Caco-2 (cell line): ENCODE results near the gene FTCDNL1. TPM values are rescaled to one million over a fixed set of nuclear protein-coding genes. Genes with fewer than 3 reads are reported as not detected.

Experiments
- BruUV-seq: library from RNA; stranded (reverse); fragments of 400-500 nt; replicated peaks from 2 replicates; lab custom pipeline; 2021; lab: Mats Ljungman, UMichigan
- CTCF ChIA-PET: fragments of 300-600 bp; sonication (Branson Sonifier 250); formaldehyde crosslinking; loops from one replicate; lab custom pipeline; 2022; ENCODE audit warnings: antibody characterized with exemption; lab: Charles Lee
- POLR2A ChIA-PET: fragments of 300-600 bp; sonication (Branson Sonifier 250); formaldehyde crosslinking; loops from one replicate; lab custom pipeline; 2022; ENCODE audit warnings: antibody characterized with exemption; lab: Charles Lee
- DNase-seq, 2 experiments: peaks; one replicate each; pipeline versions ENCODE4 v3.0.0 to v3.0.0-alpha.2; 2020 to 2022
- H3K27me3 ChIP-seq: replicated peaks from 2 replicates; pipeline ENCODE4 v1.6.0; 2011; ENCODE audit warnings: low read length; ENCODE audit not compliant: control insufficient read depth, insufficient read depth
- H3K36me3 ChIP-seq: 2 replicates; pipeline ENCODE4 v1.5.1; 2011; ENCODE audit warnings: low read length; ENCODE audit not compliant: control insufficient read depth, insufficient read depth
- H3K4me1 ChIP-seq: fragments of 250-450 bp; sonication (Bioruptor Pico); 2 replicates; pipeline ENCODE4 v1.5.1; 2020; ENCODE audit warnings: mild to moderate bottlenecking
- H3K4me3 ChIP-seq: 2 replicates; pipeline ENCODE4 v1.5.1; 2011; ENCODE audit warnings: low read depth, mild to moderate bottlenecking, control low read depth, low read length
- H3K9me3 ChIP-seq: fragments of 250-450 bp; sonication (Bioruptor Pico); 2 replicates; pipeline ENCODE4 v1.5.1; 2020; ENCODE audit warnings: mild to moderate bottlenecking, moderate library complexity
- H3K27ac Mint-ChIP-seq: one replicate; pipeline ENCODE4 v1.8.0; 2022; ENCODE audit warnings: mixed read lengths; ENCODE audit not compliant: unreplicated experiment
- H3K27me3 Mint-ChIP-seq: one replicate; pipeline ENCODE4 v1.8.0; 2022; ENCODE audit warnings: mixed read lengths; ENCODE audit not compliant: insufficient read depth, unreplicated experiment
- H3K36me3 Mint-ChIP-seq: one replicate; pipeline ENCODE4 v1.8.0; 2022; ENCODE audit warnings: mild to moderate bottlenecking, mixed read lengths; ENCODE audit not compliant: insufficient read depth, unreplicated experiment
- H3K4me1 Mint-ChIP-seq: one replicate; pipeline ENCODE4 v1.8.0; 2022; ENCODE audit warnings: low read depth, mixed read lengths; ENCODE audit not compliant: unreplicated experiment
- H3K4me3 Mint-ChIP-seq: one replicate; pipeline ENCODE4 v1.8.0; 2022; ENCODE audit warnings: mild to moderate bottlenecking, moderate library complexity, mixed read lengths; ENCODE audit not compliant: unreplicated experiment
- H3K9me3 Mint-ChIP-seq: one replicate; pipeline ENCODE4 v1.8.0; 2022; ENCODE audit warnings: mixed read lengths; ENCODE audit not compliant: unreplicated experiment
- intact Hi-C: fragments of 100-400 bp; cut with micrococcal nuclease; formaldehyde crosslinking; loops from one replicate; pipeline ENCODE4 v1.10.0; 2022; ENCODE audit not compliant: unreplicated experiment
- total RNA-seq: library from RNA; stranded (reverse); gene quantifications from 2 replicates; pipeline ENCODE4 v1.2.3, GENCODE V29; 2022
- TF ChIP-seq, protein P1 (sequence below), 2 experiments: fragments of 200-600 bp in 1 of 2; IDR thresholded peaks; 1 replicate in 1 of 2; 2 replicates in 1 of 2; pipeline versions ENCODE4 v1.5.1 to v1.8.0; 2011 to 2022; ENCODE audit warnings: antibody characterized with exemption in 1 of 2, control low read depth in 1 of 2, inconsistent platforms in 1 of 2, low read depth in 1 of 2, low read length in 1 of 2, mild to moderate bottlenecking in 1 of 2, moderate library complexity in 1 of 2; ENCODE audit not compliant: insufficient read depth in 1 of 2, severe bottlenecking in 1 of 2, unreplicated experiment in 1 of 2

FTCDNL1 gene
- total RNA-seq, 1 experiment from 2014 or later, result 0.68 TPM

DNA sequence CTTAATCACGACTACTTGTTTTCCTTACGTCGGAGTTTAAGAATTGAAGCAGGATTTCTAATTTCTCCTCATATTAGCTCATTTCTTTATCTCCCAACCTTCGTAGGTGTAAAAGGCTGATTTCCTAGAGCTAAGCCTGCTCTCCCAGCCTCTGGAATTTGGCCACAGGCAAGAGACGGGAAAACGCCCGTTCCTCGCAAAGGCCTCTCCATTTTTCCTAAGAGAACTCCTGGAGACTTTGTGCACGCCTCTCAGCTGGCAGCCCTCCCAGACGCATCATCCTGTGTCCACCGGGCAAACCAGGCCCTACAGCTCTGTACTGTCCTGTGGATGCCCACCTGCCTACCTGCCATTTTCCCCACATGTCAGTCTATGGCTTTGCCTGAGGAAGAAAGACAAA, 106.3 kb downstream of the FTCDNL1 start:
- H3K4me1 ChIP-seq, result peaks cover 3% of the 10 kb centered on the region
- H3K27me3 ChIP-seq, result no peaks in the 10 kb centered on the region
- H3K4me3 Mint-ChIP-seq, result no peak overlapping the region
- H3K9me3 ChIP-seq, result no peaks in the 10 kb centered on the region
- H3K4me1 Mint-ChIP-seq, result no peaks in the 10 kb centered on the region
- ChIA-PET CTCF (interaction anchor here (1.4 kb wide), 1 partner anchor 40 kb away, joined by 3 read pairs; no protein-coding TSS in a partner anchor), POLR2A (no interaction called here)
- peaks cover 6% of the 10 kb centered on the region for H3K27me3 Mint-ChIP-seq
- intact Hi-C loops, result no loop called here
- TF ChIP-seq, protein P1, sequence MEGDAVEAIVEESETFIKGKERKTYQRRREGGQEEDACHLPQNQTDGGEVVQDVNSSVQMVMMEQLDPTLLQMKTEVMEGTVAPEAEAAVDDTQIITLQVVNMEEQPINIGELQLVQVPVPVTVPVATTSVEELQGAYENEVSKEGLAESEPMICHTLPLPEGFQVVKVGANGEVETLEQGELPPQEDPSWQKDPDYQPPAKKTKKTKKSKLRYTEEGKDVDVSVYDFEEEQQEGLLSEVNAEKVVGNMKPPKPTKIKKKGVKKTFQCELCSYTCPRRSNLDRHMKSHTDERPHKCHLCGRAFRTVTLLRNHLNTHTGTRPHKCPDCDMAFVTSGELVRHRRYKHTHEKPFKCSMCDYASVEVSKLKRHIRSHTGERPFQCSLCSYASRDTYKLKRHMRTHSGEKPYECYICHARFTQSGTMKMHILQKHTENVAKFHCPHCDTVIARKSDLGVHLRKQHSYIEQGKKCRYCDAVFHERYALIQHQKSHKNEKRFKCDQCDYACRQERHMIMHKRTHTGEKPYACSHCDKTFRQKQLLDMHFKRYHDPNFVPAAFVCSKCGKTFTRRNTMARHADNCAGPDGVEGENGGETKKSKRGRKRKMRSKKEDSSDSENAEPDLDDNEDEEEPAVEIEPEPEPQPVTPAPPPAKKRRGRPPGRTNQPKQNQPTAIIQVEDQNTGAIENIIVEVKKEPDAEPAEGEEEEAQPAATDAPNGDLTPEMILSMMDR (IDR thresholded peaks at IDR 0.05; ENCODE audit: insufficient read depth in 1 of 2, low read depth in 1 of 2, low read length in 1 of 2, severe bottlenecking in 1 of 2, unreplicated experiment in 1 of 2), result no peak
- no peaks in the 10 kb centered on the region for H3K36me3 ChIP-seq
- H3K36me3 Mint-ChIP-seq, result no peaks in the 10 kb centered on the region
- no peak for DNase-seq
- no TSS peak for BruUV-seq
- H3K27ac Mint-ChIP-seq, result no peak overlapping the region
- H3K4me3 ChIP-seq, result no peak overlapping the region
- no peaks in the 10 kb centered on the region for H3K9me3 Mint-ChIP-seq

- DNase-seq, result no peak
- Histone ChIP-seq H3K9me3 (no peaks in the 10 kb centered on the region), H3K36me3 (no peaks in the 10 kb centered on the region), H3K27me3 (no peaks in the 10 kb centered on the region), H3K4me1 (peaks cover 7% of the 10 kb centered on the region), H3K4me3 (no peak overlapping the region)
- ChIA-PET POLR2A (no interaction called here), CTCF (interaction anchor here (1.4 kb wide), 1 partner anchor 39 kb away, joined by 3 read pairs; no protein-coding TSS in a partner anchor)
- BruUV-seq, result no TSS peak
- H3K4me1 Mint-ChIP-seq, result no peaks in the 10 kb centered on the region
- intact Hi-C loops, result no loop called here
- H3K27me3 Mint-ChIP-seq, result peaks cover 6% of the 10 kb centered on the region
- no peaks in the 10 kb centered on the region for H3K9me3 Mint-ChIP-seq
- H3K27ac Mint-ChIP-seq, result no peak overlapping the region
- no peak overlapping the region for H3K4me3 Mint-ChIP-seq
- H3K36me3 Mint-ChIP-seq, result no peaks in the 10 kb centered on the region
- TF ChIP-seq, protein P1 (IDR thresholded peaks at IDR 0.05; ENCODE audit: insufficient read depth in 1 of 2, low read depth in 1 of 2, low read length in 1 of 2, severe bottlenecking in 1 of 2, unreplicated experiment in 1 of 2), result no peak
These were observed 106.7 kb downstream of the FTCDNL1 start for GRCh38 chr2:199744260-199744659.

- peaks cover 5% of the 10 kb centered on the region for H3K4me1 Mint-ChIP-seq
- intact Hi-C loops, result no loop called here
- no peak overlapping the region for H3K4me3 ChIP-seq
- no TSS peak for BruUV-seq
- no peaks in the 10 kb centered on the region for H3K36me3 ChIP-seq
- H3K36me3 Mint-ChIP-seq, result peaks cover 4% of the 10 kb centered on the region
- H3K27me3 ChIP-seq, result no peaks in the 10 kb centered on the region
- H3K4me3 Mint-ChIP-seq, result no peak overlapping the region
- DNase-seq, result no peak
- TF ChIP-seq, protein P1 (IDR thresholded peaks at IDR 0.05; ENCODE audit: insufficient read depth in 1 of 2, low read depth in 1 of 2, low read length in 1 of 2, severe bottlenecking in 1 of 2, unreplicated experiment in 1 of 2), result no peak
- H3K9me3 ChIP-seq, result no peaks in the 10 kb centered on the region
- CTCF ChIA-PET, result interaction anchor here (1.4 kb wide), 1 partner anchor 39 kb away, joined by 3 read pairs; no protein-coding TSS in a partner anchor
- POLR2A ChIA-PET, result no interaction called here
- peaks cover 14% of the 10 kb centered on the region for H3K4me1 ChIP-seq
- no peaks in the 10 kb centered on the region for H3K9me3 Mint-ChIP-seq
- H3K27ac Mint-ChIP-seq, result no peak overlapping the region
- peaks cover 4% of the 10 kb centered on the region for H3K27me3 Mint-ChIP-seq
These were observed 107.4 kb downstream of the FTCDNL1 start for GRCh38 chr2:199743415-199744120.
